Adipose tissue (tissue), 3 donors: ENCODE data around the gene RMRP. TPM values are rescaled to one million over a fixed set of nuclear protein-coding genes. Genes with fewer than 3 reads are reported as not detected.
"Not testable (repeated sequence)": the region's sequence is repeated elsewhere in the genome, so short reads cannot be mapped to it uniquely, and the experiment has no call there.

ENCODE experiments used
- H3K27ac ChIP-seq: one replicate; pipeline ENCODE4 v1.5.1; 2013; ENCODE audit warnings: low read depth, low read length
- WGBS, 3 donors: extraction: QIAGEN DNeasy Blood & Tissue Kit; methylation state at CpG; one replicate each; pipeline ENCODE4 v1.1.7; 2013; 5-methylcytosine and 5-hydroxymethylcytosine counted together
- polyA plus RNA-seq, 3 donors: library from polyadenylated mRNA; stranded (reverse); fragments of 200-250 nt; gene quantifications; one replicate each; pipeline ENCODE4 v1.2.3, GENCODE V29; 2013
- donor health status: healthy with polysubstance abuse.
- donor health status: Bipolar disorder and iron deficiency.
- donor health status: healthy.

The RMRP gene
- polyA plus RNA-seq, 3 donors = 37.0 to 41.8 TPM; not detected in 1

- H3K27ac ChIP-seq = no peak overlapping the region
- WGBS, 3 donors = 82 to 91% (median 89%) methylated on average over 8 of the region's 8 CpGs
These were observed 5.0 kb downstream of the RMRP start for GRCh38 chr9:35652829-35653209.

DNA sequence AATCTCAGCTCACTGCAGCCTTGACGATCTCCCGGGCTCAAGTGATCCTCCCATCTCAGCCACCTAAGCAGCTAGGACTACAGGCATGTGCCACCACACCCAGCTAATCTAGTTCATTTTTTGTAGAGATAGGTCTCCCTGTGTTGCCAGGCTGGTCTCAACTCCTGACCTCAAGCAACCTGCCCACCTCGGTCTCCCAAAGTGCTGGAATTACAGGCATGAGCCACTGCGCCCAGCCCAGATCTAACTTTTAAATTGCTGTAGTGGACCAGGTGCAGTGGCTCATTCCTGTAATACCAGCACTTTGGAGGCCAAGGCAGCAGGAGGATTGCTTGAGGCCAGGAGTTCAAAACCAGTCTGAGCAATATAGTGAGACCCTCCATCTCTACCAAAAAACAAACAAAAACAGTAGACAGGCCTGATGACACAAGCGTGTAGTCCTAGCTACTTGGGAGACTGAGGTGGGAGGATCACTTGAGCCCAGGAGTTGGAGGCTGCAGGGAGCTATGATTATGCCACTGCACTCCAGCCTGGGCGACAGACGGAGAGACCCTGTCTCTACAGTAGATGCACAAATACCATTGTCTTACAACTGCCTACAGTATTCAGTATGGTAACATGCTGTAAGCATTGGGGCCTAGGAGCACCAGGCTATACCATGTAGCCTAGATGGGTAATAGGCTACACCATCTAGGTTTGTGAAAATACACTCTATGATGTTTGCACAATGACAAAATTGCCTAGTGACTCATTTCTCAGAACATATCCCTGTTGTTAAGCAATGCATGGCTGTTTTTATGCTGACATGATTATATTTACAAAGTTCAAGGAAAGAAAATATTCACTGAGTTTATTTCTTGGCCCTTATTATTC is 5.6 kb downstream of the RMRP start:
- no peak overlapping the region for H3K27ac ChIP-seq
- WGBS, 3 donors = 68 to 86% (median 83%) methylated on average over 7 of the region's 7 CpGs

GRCh38 chr9:35650341-35651158 is 7.3 kb downstream of the RMRP start, which contains the start of gene SIT1:
TSS of gene SIT1 (minus strand) at chr9:35650931. CDS start at chr9:35650853, 78 bp downstream.
- H3K27ac ChIP-seq = no peak within 1 kb of the TSS

GRCh38 chr9:35649431-35650340 is 8.1 kb downstream of the RMRP start:
- 53 to 83% (median 61%) methylated on average over 26 of the region's 26 CpGs for WGBS, 3 donors
- H3K27ac ChIP-seq = no peak overlapping the region

More at GRCh38 chr9:35650341-35651158, 7.3 kb downstream of the RMRP start, which contains the start of gene SIT1:
- WGBS, 3 donors = 58 to 73% (median 68%) methylated on average over 22 of the region's 22 CpGs

- WGBS, 3 donors = 0 to 1% (median 0%) methylated on average over 58 of the region's 58 CpGs
- no peak overlapping the region for H3K27ac ChIP-seq
These were observed 11.1 kb downstream of the RMRP start for GRCh38 chr9:35646533-35647265.

GRCh38 chr9:35646153-35646532 is 11.7 kb downstream of the RMRP start:
- 0 to 1% (median 1%) methylated on average over 11 of the region's 11 CpGs for WGBS, 3 donors
- H3K27ac ChIP-seq = no peak overlapping the region

GRCh38 chr9:35645736-35646135 is 12.1 kb downstream of the RMRP start:
- WGBS, 3 donors = 28 to 49% (median 42%) methylated on average over 10 of the region's 10 CpGs
- H3K27ac ChIP-seq = not testable (repeated sequence)

GRCh38 chr9:35643046-35643445 is 14.8 kb downstream of the RMRP start:
- WGBS, 3 donors = 91 to 96% (median 96%) methylated on average over 12 of the region's 12 CpGs
- no peak overlapping the region for H3K27ac ChIP-seq

DNA sequence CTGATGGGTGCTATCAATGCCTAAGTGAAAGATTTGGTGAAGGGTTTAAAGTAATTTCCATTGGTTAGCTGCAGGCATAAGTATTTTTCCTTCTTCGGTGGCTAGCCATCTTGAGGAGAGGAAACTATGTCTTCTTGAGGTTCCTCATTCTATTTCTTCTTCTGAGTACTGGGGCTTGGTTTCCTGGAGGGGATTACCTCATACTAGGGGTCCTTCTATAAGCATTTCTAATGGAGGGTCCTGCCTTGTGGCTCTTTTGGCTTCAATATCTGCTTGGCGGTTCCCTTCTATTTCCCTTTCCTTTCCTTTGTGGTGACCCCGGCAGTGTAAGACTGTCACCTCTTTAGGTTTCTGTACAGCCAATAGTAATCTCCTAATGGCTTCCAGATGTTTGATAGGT is 16.3 kb downstream of the RMRP start:
- H3K27ac ChIP-seq = not testable (repeated sequence)
- WGBS, 3 donors = 57 to 97% (median 60%) methylated on average over 3 of the region's 3 CpGs

DNA sequence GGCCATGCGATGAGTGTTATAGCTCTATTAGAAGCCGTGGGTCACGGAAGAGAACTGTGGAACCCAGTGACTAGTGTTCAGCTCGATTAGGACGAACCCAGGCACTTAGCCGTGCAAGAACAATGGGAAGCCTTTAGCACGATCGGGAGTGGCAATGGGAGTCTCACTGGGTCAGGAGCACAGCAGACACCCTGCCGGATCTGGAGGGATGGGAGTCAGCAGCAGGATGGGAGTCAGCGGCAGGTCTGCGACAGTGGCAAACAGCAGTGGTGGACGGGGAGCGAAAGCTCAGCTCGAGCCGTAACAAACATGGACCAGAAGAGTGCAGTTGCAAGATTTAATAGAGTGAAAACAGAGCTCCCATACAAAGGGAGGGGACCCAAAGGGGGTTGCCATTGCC is 17.4 kb downstream of the RMRP start:
- H3K27ac ChIP-seq = not testable (repeated sequence)
- WGBS, 3 donors = 95 to 98% (median 96%) methylated on average over 15 of the region's 15 CpGs

- 71 to 88% (median 80%) methylated on average over 1 of the region's 1 CpG for WGBS, 3 donors
- no peak overlapping the region for H3K27ac ChIP-seq
These were observed 18.2 kb downstream of the RMRP start for GRCh38 chr9:35639631-35640030.

DNA sequence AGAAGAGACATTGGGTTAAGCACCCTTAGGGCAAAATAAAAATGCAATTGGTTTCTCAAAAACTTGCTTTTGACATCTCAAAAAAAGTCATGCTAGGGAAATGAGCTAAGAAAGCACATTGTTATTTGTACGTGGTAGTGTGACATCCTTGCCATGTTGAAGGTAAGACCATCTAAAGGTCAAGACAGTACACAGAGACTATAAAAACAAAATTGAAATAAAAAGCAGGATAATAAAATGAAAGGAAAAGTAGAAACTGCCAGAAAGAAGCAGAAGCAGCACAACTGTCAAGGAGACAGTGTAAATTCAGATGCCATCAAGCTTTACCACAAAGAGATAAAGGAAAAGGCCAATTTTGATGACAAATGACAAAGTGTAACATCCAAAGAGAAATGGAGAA is 18.6 kb downstream of the RMRP start:
- 16 to 82% (median 51%) methylated on average over 1 of the region's 1 CpG for WGBS, 3 donors
- not testable (repeated sequence) for H3K27ac ChIP-seq

DNA sequence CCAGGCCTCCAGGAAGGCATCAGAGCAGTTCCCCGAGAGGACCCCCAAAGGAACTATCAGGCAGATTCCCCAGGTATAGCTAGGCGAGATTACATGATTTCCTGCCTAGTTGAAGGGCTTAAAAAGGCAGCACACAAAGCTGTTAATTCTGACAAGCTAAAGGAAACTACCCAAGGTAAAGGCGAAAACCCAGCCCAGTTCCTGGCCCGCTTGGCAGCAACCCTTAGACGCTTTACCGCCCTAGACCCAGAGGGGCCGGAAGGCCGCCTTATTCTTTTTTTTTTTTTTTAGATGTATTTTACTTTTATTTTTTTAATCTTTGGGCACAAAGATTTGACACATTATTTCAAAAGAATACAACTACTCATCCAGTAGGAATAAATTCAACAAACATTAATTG is 19.1 kb downstream of the RMRP start:
- WGBS, 3 donors = 52 to 80% (median 60%) methylated on average over 7 of the region's 8 CpGs
- not testable (repeated sequence) for H3K27ac ChIP-seq

DNA sequence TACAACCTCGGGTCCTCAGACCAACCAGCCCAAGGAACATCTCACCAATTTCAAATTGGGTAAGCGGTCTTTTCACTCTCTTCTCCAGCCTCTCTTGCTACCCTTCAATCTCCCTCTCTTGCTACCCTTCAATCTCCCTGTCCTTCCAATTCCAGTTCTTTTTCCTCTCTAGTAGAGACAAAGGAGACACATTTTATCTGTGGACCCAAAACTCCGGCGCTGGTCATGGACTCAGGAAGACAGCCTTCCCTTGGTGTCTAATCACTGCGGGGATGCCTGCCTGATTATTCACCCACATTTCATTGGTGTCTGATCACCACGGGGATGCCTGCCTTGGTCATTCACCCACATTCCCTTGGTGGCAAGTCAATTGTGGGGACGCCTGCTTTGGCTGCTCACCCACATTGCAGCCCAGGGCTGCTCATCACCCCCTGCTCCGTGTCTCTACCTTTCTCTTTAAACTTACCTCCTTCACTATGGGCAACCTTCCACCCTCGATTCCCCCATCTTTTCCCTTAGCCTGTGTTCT is 20.3 kb downstream of the RMRP start:
- not testable (repeated sequence) for H3K27ac ChIP-seq
- WGBS, 3 donors = 93 to 97% (median 94%) methylated on average over 9 of the region's 9 CpGs

GRCh38 chr9:35636877-35637246 is 21.0 kb downstream of the RMRP start:
- WGBS, 3 donors = 94 to 99% (median 97%) methylated on average over 6 of the region's 6 CpGs
- not testable (repeated sequence) for H3K27ac ChIP-seq

GRCh38 chr9:35636135-35636876 is 21.5 kb downstream of the RMRP start:
- no peak overlapping the region for H3K27ac ChIP-seq
- 79 to 84% (median 81%) methylated on average over 9 of the region's 9 CpGs for WGBS, 3 donors

DNA sequence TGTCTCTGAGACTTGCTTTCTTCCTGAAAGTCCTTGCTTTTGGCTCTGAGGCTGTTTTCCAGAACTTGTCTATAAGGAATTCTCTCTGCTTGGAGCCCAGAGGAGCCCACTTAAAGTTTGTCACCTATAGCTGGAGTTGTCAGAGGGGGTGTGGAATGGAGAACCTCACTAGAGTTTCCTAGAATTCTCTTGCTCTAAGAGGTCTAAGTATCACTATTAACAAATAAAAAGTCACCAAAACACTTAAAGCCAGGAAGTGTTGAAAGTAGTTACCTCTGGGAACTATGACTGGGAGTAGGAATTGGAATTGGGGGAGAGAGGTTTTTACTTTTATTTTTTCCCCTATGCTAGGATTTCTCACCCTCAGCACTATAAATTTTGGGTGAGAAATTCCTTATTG is 22.1 kb downstream of the RMRP start:
- no peak overlapping the region for H3K27ac ChIP-seq
